Posterior cingulate gyrus (tissue), 11 donors: ENCODE measurements around the gene OR2D3.
A peak's percentile ranks its signal among the peaks of the same experiment; 100 is the strongest.
"Not testable (repeated sequence)": the region's sequence is repeated elsewhere in the genome, so short reads cannot be mapped to it uniquely, and the experiment has no call there.

Experiments used
- DNase-seq, 10 donors: peaks; one replicate each; pipeline versions ENCODE4 v3.0.0 to v3.0.0-alpha.2; 2020 to 2021; ENCODE audit warnings: mixed read lengths in 3 of 10
- intact Hi-C: fragments of 100-400 bp; cut with DNase I; formaldehyde crosslinking; loops from one replicate; pipeline ENCODE4 v1.15.1; 2023

The OR2D3 gene, protein sequence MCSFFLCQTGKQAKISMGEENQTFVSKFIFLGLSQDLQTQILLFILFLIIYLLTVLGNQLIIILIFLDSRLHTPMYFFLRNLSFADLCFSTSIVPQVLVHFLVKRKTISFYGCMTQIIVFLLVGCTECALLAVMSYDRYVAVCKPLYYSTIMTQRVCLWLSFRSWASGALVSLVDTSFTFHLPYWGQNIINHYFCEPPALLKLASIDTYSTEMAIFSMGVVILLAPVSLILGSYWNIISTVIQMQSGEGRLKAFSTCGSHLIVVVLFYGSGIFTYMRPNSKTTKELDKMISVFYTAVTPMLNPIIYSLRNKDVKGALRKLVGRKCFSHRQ

DNA sequence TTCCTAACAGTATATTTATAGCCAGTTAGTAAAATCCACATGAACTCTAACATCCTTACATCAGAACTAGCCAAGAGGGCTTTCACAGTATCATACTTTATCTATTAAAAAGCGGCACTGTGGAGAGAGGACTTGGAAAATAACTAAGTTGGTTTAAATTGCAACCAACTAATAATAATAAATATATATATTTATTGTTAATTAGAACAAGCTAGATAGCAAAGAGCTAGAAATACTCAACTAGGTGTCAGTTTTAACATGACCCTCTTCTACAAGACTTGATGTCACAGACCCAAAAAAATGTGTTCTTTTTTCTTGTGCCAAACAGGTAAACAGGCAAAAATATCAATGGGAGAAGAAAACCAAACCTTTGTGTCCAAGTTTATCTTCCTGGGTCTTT, at the start of gene OR2D3:
TSS of gene OR2D3 (plus strand) at position 301 of the 400 bp plus-strand sequence. CDS start at position 301, 0 bp downstream.
- intact Hi-C loops: no loop called here
- no peak for DNase-seq

GRCh38 chr11:6871278-6871677, 49.5 kb upstream of the OR2D3 start:
- DNase-seq: no peak
- intact Hi-C loops: no loop called here

DNA sequence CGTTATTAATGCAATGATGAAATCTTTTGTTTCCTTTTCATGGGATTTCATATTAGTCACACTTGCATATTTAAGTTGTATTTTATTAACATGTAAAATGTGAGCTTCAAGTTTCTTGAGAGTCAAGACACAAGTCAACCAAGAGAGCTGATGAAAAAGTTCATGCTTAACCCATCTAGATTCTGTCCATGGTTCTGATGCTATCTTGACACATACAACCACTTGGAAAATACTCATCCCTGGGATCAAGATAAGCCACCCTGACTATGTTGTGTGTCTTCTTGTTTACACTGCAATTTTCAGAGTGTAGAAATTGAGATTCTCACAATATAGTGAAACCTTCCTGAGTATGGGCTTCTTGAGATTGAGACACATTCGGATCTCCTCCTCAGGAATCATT, 45.0 kb upstream of the OR2D3 start:
- intact Hi-C loops: no loop called here
- DNase-seq: no peak

- no peak for DNase-seq
- intact Hi-C loops: no loop called here
These were observed 44.5 kb upstream of the OR2D3 start, which contains the start of gene OR10A4 for GRCh38 chr11:6876325-6876724. Gene OR10A4 (plus strand): TSS chr11:6876625. CDS start chr11:6876648, 23 bp downstream.

GRCh38 chr11:6876914-6877313, 43.9 kb upstream of the OR2D3 start:
- intact Hi-C loops: no loop called here
- no peak for DNase-seq

- intact Hi-C loops: no loop called here
- no peak for DNase-seq
These were observed 38.1 kb upstream of the OR2D3 start for GRCh38 chr11:6882751-6883150.

DNA sequence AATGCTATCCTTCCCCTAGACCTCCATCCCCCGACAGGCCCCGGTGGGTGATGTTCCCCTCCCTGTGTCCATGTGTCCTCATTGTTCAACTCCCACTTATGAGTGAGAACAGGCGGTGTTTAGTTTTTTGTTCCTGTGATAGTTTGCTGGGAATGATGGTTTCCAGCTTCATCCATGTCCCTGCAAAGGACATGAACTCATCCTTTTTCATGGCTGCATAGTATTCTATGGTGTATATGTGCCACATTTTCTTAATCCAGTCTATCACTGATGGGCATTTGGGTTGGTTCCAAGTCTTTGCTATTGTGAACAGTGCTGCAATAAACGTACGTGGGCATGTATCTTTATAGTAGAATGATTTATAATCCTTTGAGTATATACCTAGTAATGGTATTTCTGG, 33.1 kb upstream of the OR2D3 start:
- DNase-seq, intact Hi-C loops: not testable (repeated sequence)

- DNase-seq: no peak
- intact Hi-C loops: no loop called here
These were observed 32.0 kb upstream of the OR2D3 start for GRCh38 chr11:6888830-6889229.

GRCh38 chr11:6889835-6890234, 31.0 kb upstream of the OR2D3 start:
- intact Hi-C loops: no loop called here
- DNase-seq: no peak

DNA sequence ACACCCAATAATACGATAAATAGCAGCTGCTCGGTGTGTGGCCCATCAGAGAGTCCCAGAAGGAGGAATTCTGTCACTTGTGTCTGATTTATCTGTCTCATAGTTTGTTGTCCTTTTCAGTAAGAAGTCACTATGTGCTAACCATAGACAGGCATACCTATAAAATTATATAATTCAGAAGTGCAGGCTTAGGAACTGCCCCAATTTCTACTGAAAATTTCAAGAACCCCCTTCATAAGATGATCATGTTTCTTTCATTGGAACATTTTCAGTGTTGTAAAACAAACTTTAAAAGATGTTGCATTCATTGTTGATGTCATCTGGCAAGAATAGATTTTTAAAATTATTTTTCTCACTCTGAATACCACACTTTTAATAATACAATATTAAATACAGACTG, 28.4 kb upstream of the OR2D3 start, which contains the start of gene OR2D2:
TSS of gene OR2D2 (minus strand) at position 101 of the 400 bp plus-strand sequence. CDS start at position 101, 0 bp downstream.
- intact Hi-C loops: no loop called here

DNA sequence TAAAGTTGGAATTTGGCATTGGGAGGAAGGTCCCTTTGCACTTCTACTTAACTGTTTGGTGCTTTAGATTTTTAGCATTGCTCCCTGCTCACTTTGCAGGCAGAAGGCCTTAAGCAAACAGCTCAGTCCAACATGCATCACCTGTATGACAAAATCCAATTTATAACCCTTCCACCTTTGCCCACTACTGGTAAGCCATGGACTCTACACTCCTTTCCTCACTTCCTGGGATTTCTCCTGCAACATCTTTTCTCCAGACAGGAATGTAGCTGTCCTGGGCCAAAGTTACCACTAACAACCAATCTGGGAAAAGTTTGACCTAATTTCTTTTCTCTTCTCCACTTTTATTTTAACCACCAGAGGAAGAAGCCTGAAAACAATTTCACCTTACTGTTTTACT, 26.7 kb upstream of the OR2D3 start:
- intact Hi-C loops: no loop called here
- DNase-seq: no peak

More for the DNA sequence above, 28.4 kb upstream of the OR2D3 start, which contains the start of gene OR2D2:
- DNase-seq: no peak

DNA sequence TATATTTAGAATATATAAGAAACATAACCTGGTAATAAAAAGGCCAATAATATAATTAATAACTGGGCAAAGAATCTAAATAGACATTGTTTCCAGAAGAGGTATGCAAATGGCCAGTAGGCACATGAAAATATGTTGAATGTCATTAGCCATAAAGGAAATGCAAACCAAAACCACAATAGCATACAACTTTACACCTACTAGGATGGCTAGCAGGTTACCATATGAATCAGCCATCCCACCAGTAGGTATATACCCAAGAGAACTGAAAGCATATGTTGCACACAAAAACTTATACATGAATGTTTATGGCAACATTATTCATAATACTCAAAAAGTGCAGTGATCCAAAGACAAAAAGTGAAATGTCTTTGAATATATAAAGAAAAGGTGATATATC, 25.8 kb upstream of the OR2D3 start:
- DNase-seq: no peak

DNA sequence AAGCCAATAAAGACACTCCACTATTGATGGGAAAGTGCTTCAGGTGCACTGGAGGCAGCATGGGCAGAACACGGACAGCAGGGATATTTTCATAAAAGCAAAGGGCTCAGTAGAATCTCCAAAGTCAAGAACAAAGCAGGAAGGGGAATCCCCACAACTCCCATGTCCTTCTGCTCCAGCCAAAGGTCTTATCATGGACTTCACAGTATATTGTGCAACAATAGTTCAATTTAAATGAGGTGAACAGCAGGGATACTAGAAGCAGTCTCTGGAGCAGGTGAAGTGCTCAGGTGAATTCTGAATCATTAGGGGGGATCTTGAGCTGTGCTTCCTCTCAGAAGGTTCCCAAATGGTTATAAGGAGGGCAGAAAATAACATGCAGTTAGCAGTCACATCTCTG, 21.9 kb upstream of the OR2D3 start:
- intact Hi-C loops: no loop called here
- DNase-seq: no peak

More for the DNA sequence above, 25.8 kb upstream of the OR2D3 start:
- intact Hi-C loops: no loop called here

- intact Hi-C loops: no loop called here
- DNase-seq: no peak
These were observed 20.3 kb upstream of the OR2D3 start for GRCh38 chr11:6900327-6900999.

DNA sequence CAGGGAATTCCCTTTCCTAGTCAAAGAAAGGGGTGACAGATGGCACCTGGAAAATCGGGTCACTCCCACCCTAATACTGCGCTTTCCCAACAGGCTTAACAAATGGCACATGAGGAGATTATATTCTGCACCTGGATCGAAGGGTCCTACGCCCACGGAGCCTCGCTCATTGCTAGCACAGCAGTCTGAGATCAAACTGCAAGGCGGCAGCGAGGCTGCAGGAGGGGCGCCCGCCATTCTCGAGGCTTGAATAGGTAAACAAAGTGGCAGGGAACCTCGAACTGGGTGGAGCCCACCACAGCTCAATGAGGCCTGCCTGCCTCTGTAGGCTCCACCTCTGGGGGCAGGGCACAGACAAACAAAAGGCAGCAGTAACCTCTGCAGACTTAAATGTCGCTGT, 16.0 kb upstream of the OR2D3 start:
- intact Hi-C loops, DNase-seq: not testable (repeated sequence)

GRCh38 chr11:6911378-6911777, 9.4 kb upstream of the OR2D3 start:
- DNase-seq: no peak
- intact Hi-C loops: no loop called here

DNA sequence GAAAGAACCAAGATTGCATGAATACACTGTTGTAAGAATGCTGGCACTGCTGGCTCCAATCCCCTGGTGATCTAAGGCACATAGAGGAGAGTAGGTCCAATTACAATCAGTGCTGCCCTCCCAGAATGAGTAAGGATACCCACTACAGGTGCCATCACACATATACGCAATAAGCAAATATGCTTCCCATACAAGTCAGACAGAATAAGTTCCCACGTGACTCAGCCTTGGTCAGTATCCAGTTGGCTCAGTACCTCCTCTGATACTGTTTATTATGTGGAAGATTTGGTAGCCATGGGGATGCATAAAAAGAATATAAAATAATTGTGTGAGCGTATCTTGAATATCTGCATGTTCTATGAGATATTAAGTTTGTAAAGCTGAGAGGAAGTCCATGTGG, 8.9 kb upstream of the OR2D3 start:
- DNase-seq: no peak
- intact Hi-C loops: no loop called here

DNA sequence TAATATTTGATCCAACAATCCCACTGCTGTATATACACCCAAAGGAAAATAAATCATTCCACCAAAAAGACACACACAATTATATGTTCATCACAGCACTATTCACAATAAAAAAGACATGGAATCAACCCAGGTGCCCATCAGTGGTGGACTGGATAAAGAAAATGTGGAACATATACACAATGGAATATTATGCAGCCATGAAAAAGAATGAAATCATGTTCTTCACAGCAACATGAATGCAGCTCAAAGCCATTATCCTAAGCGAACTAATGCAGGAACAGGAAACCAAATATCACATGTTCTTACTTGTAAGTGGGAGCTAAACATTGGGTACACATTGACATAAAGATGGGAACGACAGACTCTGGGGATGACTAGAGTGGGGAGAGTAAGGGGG, 1.1 kb upstream of the OR2D3 start:
- intact Hi-C loops: no loop called here
- DNase-seq: no peak

GRCh38 chr11:6925007-6925577, 4.3 kb downstream of the OR2D3 start:
- no peak for DNase-seq
- intact Hi-C loops: no loop called here

DNA sequence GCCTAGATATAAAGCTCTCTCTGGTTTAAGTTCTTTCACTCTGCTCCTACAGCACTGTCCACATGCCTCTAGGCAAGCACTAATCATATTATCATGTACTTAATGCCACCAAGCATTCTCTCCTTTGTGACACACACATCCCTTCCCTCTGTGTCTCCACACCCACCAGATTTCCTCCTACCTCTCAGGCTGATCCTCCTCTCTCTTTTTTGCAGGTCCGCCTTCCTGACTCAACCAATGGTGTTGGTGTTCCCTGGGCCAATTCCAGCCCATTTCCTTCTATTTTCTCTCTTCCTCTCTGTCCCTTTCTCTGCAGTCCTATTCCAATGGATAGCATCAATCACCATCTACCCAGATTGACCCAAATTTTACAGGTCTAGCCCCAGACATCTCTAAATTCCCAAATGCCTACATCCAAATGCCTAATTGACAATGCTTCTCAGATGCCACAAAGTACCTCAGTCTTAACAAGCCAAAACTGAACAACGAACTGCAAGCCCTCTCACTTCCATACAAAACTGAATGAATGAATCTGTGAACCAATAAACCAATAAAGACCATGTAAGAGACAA, 4.9 kb downstream of the OR2D3 start:
- DNase-seq: peak in 1 of 10 donors; percentile 39
- intact Hi-C loops: no loop called here
